GM13976 (cell line): ENCODE data around the gene SLC35F3.

ENCODE experiments used
- DNase-seq: peaks from one replicate; pipeline ENCODE4 v3.0.0; 2012; ENCODE audit warnings: low spot score
- in situ Hi-C: fragments of 300-500 bp; cut with MboI; formaldehyde crosslinking; loops from one replicate; pipeline ENCODE4 v1.12.0; 2022; ENCODE audit warnings: low sequenced_read_pairs, mixed read lengths, inconsistent platforms; ENCODE audit not compliant: unreplicated experiment
- TF ChIP-seq, protein P1 (sequence below): IDR thresholded peaks from 2 replicates; pipeline ENCODE4 v1.5.1; 2012; ENCODE audit warnings: borderline replicate concordance, mild to moderate bottlenecking; ENCODE audit not compliant: insufficient read depth; ENCODE audit errors: extremely low read depth, missing control alignments, control extremely low read depth

The SLC35F3 gene

DNA sequence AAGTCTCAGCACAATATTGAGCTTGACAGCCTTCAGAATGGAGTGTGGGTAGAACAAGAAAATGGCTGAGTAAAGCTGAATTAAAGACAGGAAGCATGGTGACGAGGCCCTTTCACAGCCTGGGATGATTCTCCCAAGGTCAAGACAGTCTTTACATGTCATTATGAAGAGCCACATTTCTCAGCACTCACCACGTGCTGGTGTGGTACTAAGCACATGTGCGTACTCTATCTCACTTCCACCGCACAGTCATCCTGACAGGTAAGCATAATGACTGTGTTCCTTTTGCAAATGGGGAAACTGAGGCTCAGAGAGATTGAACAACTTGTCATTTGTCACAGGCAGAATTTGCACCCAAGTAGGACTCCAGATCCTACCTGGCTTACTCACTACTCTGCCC, 376.0 kb downstream of the SLC35F3 start:
- no peak for DNase-seq
- TF ChIP-seq, protein P1, sequence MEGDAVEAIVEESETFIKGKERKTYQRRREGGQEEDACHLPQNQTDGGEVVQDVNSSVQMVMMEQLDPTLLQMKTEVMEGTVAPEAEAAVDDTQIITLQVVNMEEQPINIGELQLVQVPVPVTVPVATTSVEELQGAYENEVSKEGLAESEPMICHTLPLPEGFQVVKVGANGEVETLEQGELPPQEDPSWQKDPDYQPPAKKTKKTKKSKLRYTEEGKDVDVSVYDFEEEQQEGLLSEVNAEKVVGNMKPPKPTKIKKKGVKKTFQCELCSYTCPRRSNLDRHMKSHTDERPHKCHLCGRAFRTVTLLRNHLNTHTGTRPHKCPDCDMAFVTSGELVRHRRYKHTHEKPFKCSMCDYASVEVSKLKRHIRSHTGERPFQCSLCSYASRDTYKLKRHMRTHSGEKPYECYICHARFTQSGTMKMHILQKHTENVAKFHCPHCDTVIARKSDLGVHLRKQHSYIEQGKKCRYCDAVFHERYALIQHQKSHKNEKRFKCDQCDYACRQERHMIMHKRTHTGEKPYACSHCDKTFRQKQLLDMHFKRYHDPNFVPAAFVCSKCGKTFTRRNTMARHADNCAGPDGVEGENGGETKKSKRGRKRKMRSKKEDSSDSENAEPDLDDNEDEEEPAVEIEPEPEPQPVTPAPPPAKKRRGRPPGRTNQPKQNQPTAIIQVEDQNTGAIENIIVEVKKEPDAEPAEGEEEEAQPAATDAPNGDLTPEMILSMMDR: no peak
- in situ Hi-C loops: no loop called here

- DNase-seq: no peak
- TF ChIP-seq, protein P1: no peak
- in situ Hi-C loops: no loop called here
Measured at GRCh38 chr1:234281826-234282489, 377.5 kb downstream of the SLC35F3 start.

DNA sequence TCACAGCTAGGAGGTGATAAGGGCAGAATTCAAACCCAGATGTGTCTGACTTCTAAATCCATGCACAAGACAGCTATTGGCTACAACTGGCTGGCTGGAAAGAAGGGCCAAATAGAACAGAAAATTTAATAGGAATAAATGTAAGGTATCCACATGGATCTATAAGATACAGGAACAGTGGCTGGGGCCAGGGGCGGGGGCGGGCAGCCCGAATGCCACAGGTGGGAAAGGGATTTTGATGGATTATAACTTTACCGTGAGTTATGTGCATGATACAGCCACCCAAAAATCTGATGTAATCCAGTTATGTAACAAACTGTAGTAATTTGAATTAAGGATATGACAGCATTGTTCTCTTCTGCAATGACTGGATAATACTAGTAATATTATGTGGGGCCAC, 381.7 kb downstream of the SLC35F3 start:
- in situ Hi-C loops: no loop called here
- TF ChIP-seq, protein P1: no peak
- DNase-seq: no peak

DNA sequence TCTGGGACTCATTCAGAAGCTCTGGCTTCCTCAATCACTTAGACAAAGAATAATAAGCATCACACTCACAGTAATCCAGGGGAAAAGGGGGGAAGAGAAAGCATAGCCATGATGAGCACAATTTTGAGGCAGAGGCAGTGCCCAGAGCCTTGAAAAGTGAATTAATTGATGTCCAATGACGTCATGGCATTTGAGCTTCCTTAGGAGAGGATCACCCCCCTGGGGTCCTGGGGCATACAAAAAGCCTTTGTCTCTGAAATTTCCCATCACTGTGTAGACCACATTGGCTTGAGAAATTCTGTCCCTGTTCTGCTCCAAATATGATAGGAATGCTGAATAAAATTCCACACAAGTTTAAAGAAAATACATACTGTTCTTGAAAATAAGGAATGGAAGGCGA, 384.5 kb downstream of the SLC35F3 start:
- in situ Hi-C loops: no loop called here

GRCh38 chr1:234289538-234290305, 385.2 kb downstream of the SLC35F3 start:
- DNase-seq: no peak
- in situ Hi-C loops: no loop called here
- TF ChIP-seq, protein P1: no peak

More for the DNA sequence above, 384.5 kb downstream of the SLC35F3 start:
- DNase-seq: no peak
- TF ChIP-seq, protein P1: no peak

DNA sequence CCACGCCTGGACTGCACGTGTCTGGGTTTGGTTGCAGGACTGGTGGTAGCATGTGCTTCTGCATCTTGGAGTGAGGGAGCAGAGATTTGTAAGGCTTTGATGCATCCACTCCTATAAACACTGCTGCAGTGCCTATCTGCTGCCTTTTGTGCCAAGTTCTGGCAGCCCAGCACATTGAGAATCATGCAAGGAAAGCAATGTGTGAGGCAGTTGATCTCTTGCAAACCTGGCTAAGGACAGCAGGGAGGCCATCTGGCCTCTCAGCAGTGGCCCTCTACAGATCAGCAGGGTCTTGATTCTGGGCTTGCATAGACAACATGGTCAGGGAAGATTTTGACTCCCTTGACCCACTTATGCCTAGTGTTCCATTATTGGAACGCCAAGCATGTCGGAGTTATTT, 387.5 kb downstream of the SLC35F3 start:
- TF ChIP-seq, protein P1: no peak
- DNase-seq: no peak
- in situ Hi-C loops: no loop called here
